ENCODE measurements around the gene TSPEAR. TPM values are rescaled to one million over a fixed set of nuclear protein-coding genes. Genes with fewer than 3 reads are reported as not detected.

The TSPEAR gene
- total RNA-seq, 1 donor from 2014 or later = not detected

- Mint-ChIP-seq H3K4me1 (ENCODE audit: low read depth) (peaks cover 8% of the 10 kb centered on the region), H3K36me3 (ENCODE audit: insufficient read depth) (no peaks in the 10 kb centered on the region), H3K4me3 (ENCODE audit: low read depth) (no peak overlapping the region), H3K27me3 (no peaks in the 10 kb centered on the region), H3K27ac (no peak overlapping the region), H3K9me3 (ENCODE audit: low read depth) (peaks cover 4% of the 10 kb centered on the region)
- no peak for DNase-seq (ENCODE audit: low spot score, unreplicated experiment)
- no peak for TF ChIP-seq CTCF (IDR thresholded peaks at IDR 0.05; ENCODE audit: unreplicated experiment)
Measured at GRCh38 chr21:44477712-44478111, 233.7 kb downstream of the TSPEAR start.

GRCh38 chr21:44477131-44477530, 234.2 kb downstream of the TSPEAR start:
- Mint-ChIP-seq H3K27me3 (no peaks in the 10 kb centered on the region), H3K9me3 (ENCODE audit: low read depth) (peaks cover 4% of the 10 kb centered on the region), H3K27ac (no peak overlapping the region), H3K36me3 (ENCODE audit: insufficient read depth) (no peaks in the 10 kb centered on the region), H3K4me1 (ENCODE audit: low read depth) (peaks cover 2% of the 10 kb centered on the region), H3K4me3 (ENCODE audit: low read depth) (no peak overlapping the region)
- no peak for TF ChIP-seq CTCF (IDR thresholded peaks at IDR 0.05; ENCODE audit: unreplicated experiment)
- DNase-seq (ENCODE audit: low spot score, unreplicated experiment) = no peak

- H3K4me1 Mint-ChIP-seq (ENCODE audit: low read depth) = no peaks in the 10 kb centered on the region
- H3K4me3 Mint-ChIP-seq (ENCODE audit: low read depth) = no peak overlapping the region
- no peaks in the 10 kb centered on the region for H3K27me3 Mint-ChIP-seq
- H3K36me3 Mint-ChIP-seq (ENCODE audit: insufficient read depth) = no peaks in the 10 kb centered on the region
- peaks cover 4% of the 10 kb centered on the region for H3K9me3 Mint-ChIP-seq (ENCODE audit: low read depth)
- H3K27ac Mint-ChIP-seq = no peak overlapping the region
- DNase-seq (ENCODE audit: low spot score, unreplicated experiment) = no peak
- TF ChIP-seq CTCF (IDR thresholded peaks at IDR 0.05; ENCODE audit: unreplicated experiment) = no peak
Measured at GRCh38 chr21:44475266-44475845, 236.0 kb downstream of the TSPEAR start.

- H3K4me1 Mint-ChIP-seq (ENCODE audit: low read depth) = no peaks in the 10 kb centered on the region
- no peaks in the 10 kb centered on the region for H3K27me3 Mint-ChIP-seq
- DNase-seq (ENCODE audit: low spot score, unreplicated experiment) = no peak
- no peak for TF ChIP-seq CTCF (IDR thresholded peaks at IDR 0.05; ENCODE audit: unreplicated experiment)
- H3K36me3 Mint-ChIP-seq (ENCODE audit: insufficient read depth) = no peaks in the 10 kb centered on the region
- no peak overlapping the region for H3K27ac Mint-ChIP-seq
- no peak overlapping the region for H3K4me3 Mint-ChIP-seq (ENCODE audit: low read depth)
- H3K9me3 Mint-ChIP-seq (ENCODE audit: low read depth) = peaks cover 3% of the 10 kb centered on the region
Measured at GRCh38 chr21:44473915-44474555, 237.3 kb downstream of the TSPEAR start.

GRCh38 chr21:44471996-44472395, 239.4 kb downstream of the TSPEAR start:
- no peaks in the 10 kb centered on the region for H3K27me3 Mint-ChIP-seq
- no peaks in the 10 kb centered on the region for H3K36me3 Mint-ChIP-seq (ENCODE audit: insufficient read depth)
- no peak overlapping the region for H3K27ac Mint-ChIP-seq
- no peaks in the 10 kb centered on the region for H3K9me3 Mint-ChIP-seq (ENCODE audit: low read depth)
- TF ChIP-seq CTCF (IDR thresholded peaks at IDR 0.05; ENCODE audit: unreplicated experiment) = no peak
- no peak overlapping the region for H3K4me3 Mint-ChIP-seq (ENCODE audit: low read depth)
- no peak for DNase-seq (ENCODE audit: low spot score, unreplicated experiment)
- no peaks in the 10 kb centered on the region for H3K4me1 Mint-ChIP-seq (ENCODE audit: low read depth)
